HEK293 (cell line): ENCODE data around the gene DDI1.
A peak's percentile ranks its signal among the peaks of the same experiment; 100 is the strongest.

ENCODE experiments used
- CTCF ChIA-PET: fragments of 350-600 bp; formaldehyde crosslinking; extraction: SDS; loops from one replicate; lab custom pipeline; 2021; ENCODE audit warnings: antibody characterized with exemption; lab: Yijun Ruan, JAX
- POLR2A ChIA-PET: fragments of 300-600 bp; formaldehyde crosslinking; extraction: SDS; loops from one replicate; lab custom pipeline; 2020; ENCODE audit warnings: antibody characterized with exemption, inconsistent platforms; lab: Yijun Ruan, JAX
- H3K27ac ChIP-seq: fragments of 200-500 bp; sonication (Bioruptor generic); 2 replicates; pipeline ENCODE4 v1.5.1; 2014; ENCODE audit warnings: low read depth, low read length, control low read depth, inconsistent platforms; ENCODE audit errors: extremely low read depth
- H3K36me3 ChIP-seq, 2 experiments: fragments of 200-500 bp in 1 of 2; sonication (Bioruptor generic) in 1 of 2; 1 replicate in 1 of 2; 2 replicates in 1 of 2; pipeline ENCODE4 v1.5.1; 2014 to 2017; ENCODE audit warnings: inconsistent platforms in 2 of 2, low read length in 2 of 2; ENCODE audit not compliant: control insufficient read depth in 2 of 2, insufficient read depth in 1 of 2
- H3K4me1 ChIP-seq: fragments of 200-500 bp; sonication (Bioruptor generic); 2 replicates; pipeline ENCODE4 v1.5.1; 2014; ENCODE audit warnings: mild to moderate bottlenecking, low read length, inconsistent platforms; ENCODE audit not compliant: control insufficient read depth, insufficient read depth
- H3K4me3 ChIP-seq: 2 replicates; pipeline ENCODE4 v1.5.1; 2011; ENCODE audit warnings: low read depth, mild to moderate bottlenecking, control low read depth, low read length, moderate library complexity
- H3K9me3 ChIP-seq: fragments of 200-500 bp; sonication (Bioruptor generic); 2 replicates; pipeline ENCODE4 v1.5.1; 2014; ENCODE audit warnings: low read depth, low read length, inconsistent platforms; ENCODE audit not compliant: control insufficient read depth, insufficient read depth
- EGR2 ChIP-seq: fragments of 450-650 bp; formaldehyde crosslinking; IDR thresholded peaks from 2 replicates; pipeline ENCODE4 v1.5.1; 2016; ENCODE audit warnings: low read depth, missing biosample characterization, missing genetic modification characterization
- KLF7 ChIP-seq: fragments of 450-650 bp; formaldehyde crosslinking; IDR thresholded peaks from 2 replicates; pipeline ENCODE4 v1.5.1; 2016; ENCODE audit warnings: missing biosample characterization, missing genetic modification characterization, borderline replicate concordance
- OSR2 ChIP-seq: fragments of 450-650 bp; formaldehyde crosslinking; IDR thresholded peaks from 2 replicates; pipeline ENCODE4 v1.5.1; 2016; ENCODE audit warnings: missing biosample characterization, missing genetic modification characterization
- SCRT2 ChIP-seq: fragments of 450-650 bp; formaldehyde crosslinking; IDR thresholded peaks from 2 replicates; pipeline ENCODE4 v1.5.1; 2016; ENCODE audit warnings: missing biosample characterization, missing genetic modification characterization
- TCF7L2 ChIP-seq: IDR thresholded peaks from 2 replicates; pipeline ENCODE4 v1.6.1; 2011; ENCODE audit warnings: low read depth, mild to moderate bottlenecking, inconsistent platforms, low read length, moderate library complexity, borderline replicate concordance
- ZBTB21 ChIP-seq: fragments of 450-650 bp; formaldehyde crosslinking; IDR thresholded peaks from 2 replicates; pipeline ENCODE4 v1.5.1; 2017; ENCODE audit warnings: missing biosample characterization, missing genetic modification characterization
- ZFP3 ChIP-seq: fragments of 450-650 bp; formaldehyde crosslinking; IDR thresholded peaks from 2 replicates; pipeline ENCODE4 v1.5.1; 2016; ENCODE audit warnings: low read depth, missing biosample characterization, missing genetic modification characterization
- ZNF155 ChIP-seq: fragments of 450-650 bp; formaldehyde crosslinking; IDR thresholded peaks from 2 replicates; pipeline ENCODE4 v1.5.1; 2016; ENCODE audit warnings: missing biosample characterization, missing genetic modification characterization
- ZNF214 ChIP-seq: fragments of 450-650 bp; formaldehyde crosslinking; IDR thresholded peaks from 2 replicates; pipeline ENCODE4 v1.5.1; 2017; ENCODE audit warnings: missing biosample characterization, mild to moderate bottlenecking, missing genetic modification characterization, borderline replicate concordance
- ZNF426 ChIP-seq: fragments of 450-650 bp; formaldehyde crosslinking; IDR thresholded peaks from 2 replicates; pipeline ENCODE4 v1.5.1; 2017; ENCODE audit warnings: missing biosample characterization, missing genetic modification characterization, mild to moderate bottlenecking, inconsistent platforms, moderate library complexity
- ZNF560 ChIP-seq: fragments of 450-650 bp; formaldehyde crosslinking; IDR thresholded peaks from 2 replicates; pipeline ENCODE4 v1.5.1; 2017; ENCODE audit warnings: missing biosample characterization, missing genetic modification characterization, borderline replicate concordance
- ZNF561 ChIP-seq: fragments of 450-650 bp; IDR thresholded peaks from 2 replicates; pipeline ENCODE4 v1.5.1; 2018; ENCODE audit warnings: missing biosample characterization, missing genetic modification characterization, borderline replicate concordance
- ZNF571 ChIP-seq: fragments of 450-650 bp; formaldehyde crosslinking; IDR thresholded peaks from 2 replicates; pipeline ENCODE4 v1.5.0; 2017; ENCODE audit warnings: missing biosample characterization, missing genetic modification characterization
- ZNF600 ChIP-seq: fragments of 450-650 bp; formaldehyde crosslinking; IDR thresholded peaks from 2 replicates; pipeline ENCODE4 v1.5.1; 2016; ENCODE audit warnings: missing biosample characterization, missing genetic modification characterization
- ZNF621 ChIP-seq: fragments of 450-650 bp; formaldehyde crosslinking; IDR thresholded peaks from 2 replicates; pipeline ENCODE4 v1.5.1; 2017; ENCODE audit warnings: missing biosample characterization, missing genetic modification characterization
- ZNF837 ChIP-seq: fragments of 450-650 bp; formaldehyde crosslinking; IDR thresholded peaks from 2 replicates; pipeline ENCODE4 v1.5.1; 2016; ENCODE audit warnings: missing biosample characterization, missing genetic modification characterization
- TF ChIP-seq, protein P1 (sequence below): fragments of 450-650 bp; formaldehyde crosslinking; IDR thresholded peaks from 2 replicates; pipeline ENCODE4 v1.5.1; 2016; ENCODE audit warnings: missing biosample characterization, missing genetic modification characterization, low read depth
- TF ChIP-seq, protein P2 (sequence below): fragments of 450-650 bp; formaldehyde crosslinking; IDR thresholded peaks from 2 replicates; pipeline ENCODE4 v1.5.1; 2017; ENCODE audit warnings: missing biosample characterization, missing genetic modification characterization
- TF ChIP-seq, protein P3 (sequence below): sonication (generic); formaldehyde crosslinking; IDR thresholded peaks from 2 replicates; pipeline ENCODE4 v1.8.1; 2022; ENCODE audit warnings: mild to moderate bottlenecking, moderate library complexity, missing genetic modification reagents
- TF ChIP-seq, protein P4 (sequence below): fragments of 450-650 bp; formaldehyde crosslinking; IDR thresholded peaks from 2 replicates; pipeline ENCODE4 v1.5.1; 2016; ENCODE audit warnings: missing biosample characterization, missing genetic modification characterization
- TF ChIP-seq, protein P5 (sequence below): fragments of 450-650 bp; formaldehyde crosslinking; IDR thresholded peaks from 2 replicates; pipeline ENCODE4 v1.5.1; 2016; ENCODE audit warnings: missing biosample characterization, missing genetic modification characterization, borderline replicate concordance
- TF ChIP-seq, protein P6 (sequence below): fragments of 450-650 bp; formaldehyde crosslinking; IDR thresholded peaks from 2 replicates; pipeline ENCODE4; 2016; ENCODE audit warnings: missing biosample characterization, missing genetic modification characterization

The DDI1 gene

DNA sequence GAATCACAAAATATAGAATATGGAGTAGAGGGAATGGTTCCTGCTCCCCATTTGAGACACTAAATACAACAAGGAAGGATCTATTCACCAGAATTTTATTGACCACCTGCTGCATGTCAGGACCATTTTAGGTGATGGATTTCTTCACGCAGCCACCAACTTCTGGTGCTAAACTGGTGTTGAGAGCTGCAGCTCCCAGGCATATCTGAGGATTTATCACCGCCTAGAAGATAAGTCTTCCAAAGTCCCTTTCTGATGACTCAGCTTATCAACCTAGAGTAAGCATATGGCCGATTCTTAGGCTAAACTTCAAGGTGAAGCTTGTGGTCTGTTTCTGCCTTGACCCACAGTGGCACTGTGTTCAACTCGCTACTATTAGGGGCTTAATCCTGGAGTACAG lies 6.7 kb downstream of the DDI1 start:
- POLR2A ChIA-PET, result no interaction called here
- no peak overlapping the region for H3K4me3 ChIP-seq
- CTCF ChIA-PET, result no interaction called here
- no peaks in the 10 kb centered on the region for H3K36me3 ChIP-seq
- TF ChIP-seq ZNF600 (tag by site-specific recombination) (no peak), SCRT2 (tag by site-specific recombination) (peak; percentile 64; the same call in 1 of the 2 replicates), ZNF561 (tag by site-specific recombination) (no peak), OSR2 (tag by site-specific recombination) (no peak), KLF7 (tag by site-specific recombination) (no peak)
- TF ChIP-seq, protein P1, sequence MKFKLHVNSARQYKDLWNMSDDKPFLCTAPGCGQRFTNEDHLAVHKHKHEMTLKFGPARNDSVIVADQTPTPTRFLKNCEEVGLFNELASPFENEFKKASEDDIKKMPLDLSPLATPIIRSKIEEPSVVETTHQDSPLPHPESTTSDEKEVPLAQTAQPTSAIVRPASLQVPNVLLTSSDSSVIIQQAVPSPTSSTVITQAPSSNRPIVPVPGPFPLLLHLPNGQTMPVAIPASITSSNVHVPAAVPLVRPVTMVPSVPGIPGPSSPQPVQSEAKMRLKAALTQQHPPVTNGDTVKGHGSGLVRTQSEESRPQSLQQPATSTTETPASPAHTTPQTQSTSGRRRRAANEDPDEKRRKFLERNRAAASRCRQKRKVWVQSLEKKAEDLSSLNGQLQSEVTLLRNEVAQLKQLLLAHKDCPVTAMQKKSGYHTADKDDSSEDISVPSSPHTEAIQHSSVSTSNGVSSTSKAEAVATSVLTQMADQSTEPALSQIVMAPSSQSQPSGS (tag by site-specific recombination), result no peak
- TF ChIP-seq, protein P2, sequence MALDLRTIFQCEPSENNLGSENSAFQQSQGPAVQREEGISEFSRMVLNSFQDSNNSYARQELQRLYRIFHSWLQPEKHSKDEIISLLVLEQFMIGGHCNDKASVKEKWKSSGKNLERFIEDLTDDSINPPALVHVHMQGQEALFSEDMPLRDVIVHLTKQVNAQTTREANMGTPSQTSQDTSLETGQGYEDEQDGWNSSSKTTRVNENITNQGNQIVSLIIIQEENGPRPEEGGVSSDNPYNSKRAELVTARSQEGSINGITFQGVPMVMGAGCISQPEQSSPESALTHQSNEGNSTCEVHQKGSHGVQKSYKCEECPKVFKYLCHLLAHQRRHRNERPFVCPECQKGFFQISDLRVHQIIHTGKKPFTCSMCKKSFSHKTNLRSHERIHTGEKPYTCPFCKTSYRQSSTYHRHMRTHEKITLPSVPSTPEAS (tag by site-specific recombination), result no peak
- H3K9me3 ChIP-seq, result no peaks in the 10 kb centered on the region
- no peaks in the 10 kb centered on the region for H3K4me1 ChIP-seq
- no peak overlapping the region for H3K27ac ChIP-seq

DNA sequence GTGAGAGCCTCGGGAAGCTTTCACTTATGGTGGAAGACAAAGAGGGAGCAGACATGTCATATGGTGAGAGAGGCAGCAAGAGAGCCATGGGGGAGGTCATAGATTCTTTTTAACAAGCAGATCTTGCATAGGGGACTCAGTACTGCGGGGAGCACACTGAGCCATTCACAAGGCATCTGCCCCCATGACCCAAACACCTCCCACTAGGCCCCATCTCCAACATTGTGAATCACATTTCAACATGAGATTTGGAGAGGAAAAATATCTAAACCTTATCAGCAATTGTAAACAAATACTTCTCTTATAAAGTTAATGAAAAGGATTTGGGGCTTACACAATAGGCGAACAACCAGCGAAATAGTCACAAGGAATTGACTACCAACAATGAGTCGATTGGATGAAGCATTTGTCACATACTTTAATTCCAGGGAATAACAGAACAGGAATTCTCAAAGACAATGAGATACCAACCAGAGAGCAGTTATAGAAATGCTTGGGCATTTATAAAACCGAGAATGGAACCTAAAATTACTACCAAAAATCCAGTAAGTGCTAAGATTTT lies 7.3 kb downstream of the DDI1 start:
- ChIA-PET POLR2A (no interaction called here), CTCF (interaction anchor here (0.6 to 0.7 kb wide), 2 partner anchors 46 to 93 kb away, joined by 3 to 4 read pairs; no protein-coding TSS in a partner anchor)
- H3K4me3 ChIP-seq, result no peak overlapping the region
- H3K4me1 ChIP-seq, result no peaks in the 10 kb centered on the region
- no peaks in the 10 kb centered on the region for H3K36me3 ChIP-seq
- no peak for TF ChIP-seq ZBTB21
- no peak for TF ChIP-seq OSR2 (tag by site-specific recombination)
- TF ChIP-seq ZNF560 (tag by site-specific recombination), result no peak
- no peak for TF ChIP-seq EGR2 (tag by site-specific recombination)
- no peak for TF ChIP-seq ZNF155 (tag by site-specific recombination)
- no peak for TF ChIP-seq ZFP3
- TF ChIP-seq ZNF621, result no peak
- TF ChIP-seq ZNF214, result no peak
- no peak for TF ChIP-seq ZNF837 (tag by site-specific recombination)
- TF ChIP-seq, protein P3, sequence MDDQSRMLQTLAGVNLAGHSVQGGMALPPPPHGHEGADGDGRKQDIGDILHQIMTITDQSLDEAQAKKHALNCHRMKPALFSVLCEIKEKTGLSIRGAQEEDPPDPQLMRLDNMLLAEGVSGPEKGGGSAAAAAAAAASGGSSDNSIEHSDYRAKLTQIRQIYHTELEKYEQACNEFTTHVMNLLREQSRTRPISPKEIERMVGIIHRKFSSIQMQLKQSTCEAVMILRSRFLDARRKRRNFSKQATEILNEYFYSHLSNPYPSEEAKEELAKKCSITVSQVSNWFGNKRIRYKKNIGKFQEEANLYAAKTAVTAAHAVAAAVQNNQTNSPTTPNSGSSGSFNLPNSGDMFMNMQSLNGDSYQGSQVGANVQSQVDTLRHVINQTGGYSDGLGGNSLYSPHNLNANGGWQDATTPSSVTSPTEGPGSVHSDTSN (CRISPR knock-in tag), result no peak
- TF ChIP-seq ZNF426 (tag by site-specific recombination), result no peak
- TF ChIP-seq, protein P4, sequence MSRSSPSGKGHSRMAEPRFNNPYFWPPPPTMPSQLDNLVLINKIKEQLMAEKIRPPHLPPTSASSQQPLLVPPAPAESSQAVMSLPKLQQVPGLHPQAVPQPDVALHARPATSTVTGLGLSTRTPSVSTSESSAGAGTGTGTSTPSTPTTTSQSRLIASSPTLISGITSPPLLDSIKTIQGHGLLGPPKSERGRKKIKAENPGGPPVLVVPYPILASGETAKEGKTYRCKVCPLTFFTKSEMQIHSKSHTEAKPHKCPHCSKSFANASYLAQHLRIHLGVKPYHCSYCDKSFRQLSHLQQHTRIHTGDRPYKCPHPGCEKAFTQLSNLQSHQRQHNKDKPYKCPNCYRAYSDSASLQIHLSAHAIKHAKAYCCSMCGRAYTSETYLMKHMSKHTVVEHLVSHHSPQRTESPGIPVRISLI (tag by site-specific recombination), result no peak
- TF ChIP-seq, protein P5, sequence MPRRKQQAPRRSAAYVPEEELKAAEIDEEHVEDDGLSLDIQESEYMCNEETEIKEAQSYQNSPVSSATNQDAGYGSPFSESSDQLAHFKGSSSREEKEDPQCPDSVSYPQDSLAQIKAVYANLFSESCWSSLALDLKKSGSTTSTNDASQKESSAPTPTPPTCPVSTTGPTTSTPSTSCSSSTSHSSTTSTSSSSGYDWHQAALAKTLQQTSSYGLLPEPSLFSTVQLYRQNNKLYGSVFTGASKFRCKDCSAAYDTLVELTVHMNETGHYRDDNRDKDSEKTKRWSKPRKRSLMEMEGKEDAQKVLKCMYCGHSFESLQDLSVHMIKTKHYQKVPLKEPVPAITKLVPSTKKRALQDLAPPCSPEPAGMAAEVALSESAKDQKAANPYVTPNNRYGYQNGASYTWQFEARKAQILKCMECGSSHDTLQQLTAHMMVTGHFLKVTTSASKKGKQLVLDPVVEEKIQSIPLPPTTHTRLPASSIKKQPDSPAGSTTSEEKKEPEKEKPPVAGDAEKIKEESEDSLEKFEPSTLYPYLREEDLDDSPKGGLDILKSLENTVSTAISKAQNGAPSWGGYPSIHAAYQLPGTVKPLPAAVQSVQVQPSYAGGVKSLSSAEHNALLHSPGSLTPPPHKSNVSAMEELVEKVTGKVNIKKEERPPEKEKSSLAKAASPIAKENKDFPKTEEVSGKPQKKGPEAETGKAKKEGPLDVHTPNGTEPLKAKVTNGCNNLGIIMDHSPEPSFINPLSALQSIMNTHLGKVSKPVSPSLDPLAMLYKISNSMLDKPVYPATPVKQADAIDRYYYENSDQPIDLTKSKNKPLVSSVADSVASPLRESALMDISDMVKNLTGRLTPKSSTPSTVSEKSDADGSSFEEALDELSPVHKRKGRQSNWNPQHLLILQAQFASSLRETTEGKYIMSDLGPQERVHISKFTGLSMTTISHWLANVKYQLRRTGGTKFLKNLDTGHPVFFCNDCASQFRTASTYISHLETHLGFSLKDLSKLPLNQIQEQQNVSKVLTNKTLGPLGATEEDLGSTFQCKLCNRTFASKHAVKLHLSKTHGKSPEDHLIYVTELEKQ (tag by site-specific recombination), result no peak
- TF ChIP-seq ZNF571 (tag by site-specific recombination), result no peak
- TF ChIP-seq, protein P6, sequence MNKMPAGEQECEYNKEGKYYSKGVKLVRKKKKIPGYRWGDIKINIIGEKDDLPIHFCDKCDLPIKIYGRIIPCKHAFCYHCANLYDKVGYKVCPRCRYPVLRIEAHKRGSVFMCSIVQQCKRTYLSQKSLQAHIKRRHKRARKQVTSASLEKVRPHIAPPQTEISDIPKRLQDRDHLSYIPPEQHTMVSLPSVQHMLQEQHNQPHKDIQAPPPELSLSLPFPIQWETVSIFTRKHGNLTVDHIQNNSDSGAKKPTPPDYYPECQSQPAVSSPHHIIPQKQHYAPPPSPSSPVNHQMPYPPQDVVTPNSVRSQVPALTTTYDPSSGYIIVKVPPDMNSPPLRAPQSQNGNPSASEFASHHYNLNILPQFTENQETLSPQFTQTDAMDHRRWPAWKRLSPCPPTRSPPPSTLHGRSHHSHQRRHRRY, result no peak
- no peak for TF ChIP-seq TCF7L2
- TF ChIP-seq, all 188 proteins: peak for 0
- Histone ChIP-seq H3K27ac (no peak overlapping the region), H3K9me3 (no peaks in the 10 kb centered on the region)
